Erythroblast (primary cell): ENCODE results near the gene LGALS8.
"Not testable (repeated sequence)": the region's sequence is repeated elsewhere in the genome, so short reads cannot be mapped to it uniquely, and the experiment has no call there.

Source experiments
- DNase-seq, 2 experiments: peaks; one replicate each; lab custom pipeline; 2025; lab: John Stamatoyannopoulos, UW
- GATA1 ChIP-seq: IDR thresholded peaks from 2 replicates; pipeline ENCODE4 v1.6.1; 2011; ENCODE audit warnings: low read depth, mild to moderate bottlenecking, control low read depth, low read length, moderate library complexity
- POLR2A ChIP-seq: IDR thresholded peaks from 2 replicates; pipeline ENCODE4 v1.6.1; 2011; ENCODE audit warnings: mild to moderate bottlenecking, low read length

Gene LGALS8

DNA sequence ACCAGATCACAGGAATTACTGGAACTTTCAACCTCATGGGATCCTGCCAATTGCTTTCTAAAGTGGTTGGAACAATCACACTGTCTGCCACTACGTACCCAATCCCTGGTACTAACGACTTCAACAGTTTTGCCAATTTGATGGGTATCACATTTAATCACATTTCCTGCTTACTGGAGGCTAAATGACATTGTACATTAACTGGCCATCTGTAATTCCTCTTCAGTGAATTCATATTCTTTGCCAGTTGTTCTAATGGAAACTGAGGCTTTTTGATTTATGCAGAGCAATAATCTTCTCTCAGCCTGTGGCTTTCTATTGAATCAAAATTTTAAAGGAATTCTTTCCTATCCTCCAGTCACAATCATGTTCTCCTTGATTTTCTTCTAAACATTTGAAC is 38.2 kb downstream of the LGALS8 start:
- TF ChIP-seq POLR2A (no peak), GATA1 (no peak)
- DNase-seq, result no peak

DNA sequence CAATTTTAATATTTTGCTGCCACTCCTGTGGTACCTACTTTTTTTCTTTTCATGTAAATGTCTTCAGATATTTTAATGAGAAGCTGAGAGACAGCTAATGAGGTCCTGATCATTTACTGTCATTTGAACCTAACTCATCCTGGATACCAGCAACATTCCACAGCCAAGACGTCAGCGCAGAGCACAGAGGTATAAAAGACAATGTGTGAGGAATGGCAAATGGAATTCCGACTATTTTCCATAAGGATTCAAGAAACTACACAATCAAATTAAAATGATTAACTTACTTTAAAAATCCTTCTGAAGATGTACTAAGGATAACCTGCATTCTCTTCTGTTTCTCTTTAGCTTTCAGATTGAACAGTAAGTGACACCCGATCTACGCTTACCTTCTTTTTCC is 41.7 kb downstream of the LGALS8 start:
- TF ChIP-seq POLR2A, result no peak
- TF ChIP-seq GATA1, result no peak
- no peak for DNase-seq

DNA sequence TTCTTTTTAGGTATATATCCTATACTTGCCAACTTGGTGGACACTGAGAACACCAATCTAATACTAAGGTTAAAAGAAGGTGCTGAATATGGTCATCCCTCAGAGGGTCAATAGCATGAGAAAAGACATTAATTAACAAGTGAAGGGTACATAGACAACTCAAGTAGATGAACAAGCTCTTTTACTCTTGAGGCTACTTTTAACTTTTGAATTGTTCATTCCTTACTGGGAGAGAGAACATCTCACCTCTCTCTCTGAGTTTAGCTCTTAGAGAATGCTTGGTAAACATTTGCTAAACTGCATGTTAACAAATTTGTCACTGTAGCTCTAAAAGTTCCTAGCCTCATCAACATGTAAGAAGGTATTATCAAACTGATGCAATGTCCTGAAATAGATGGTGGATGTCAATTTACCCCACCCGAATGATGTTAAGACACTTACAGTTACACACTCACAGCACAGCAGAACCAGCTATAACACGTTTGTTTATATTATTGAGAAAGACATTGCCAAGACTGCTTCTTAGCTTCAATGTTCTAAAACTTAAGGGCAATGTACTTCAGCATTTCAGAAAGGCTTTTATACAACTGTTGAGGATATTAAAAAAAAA is 44.6 kb downstream of the LGALS8 start:
- TF ChIP-seq POLR2A (peak; percentile 40), GATA1 (no peak)
- DNase-seq, result peak; percentile 89 to 94

DNA sequence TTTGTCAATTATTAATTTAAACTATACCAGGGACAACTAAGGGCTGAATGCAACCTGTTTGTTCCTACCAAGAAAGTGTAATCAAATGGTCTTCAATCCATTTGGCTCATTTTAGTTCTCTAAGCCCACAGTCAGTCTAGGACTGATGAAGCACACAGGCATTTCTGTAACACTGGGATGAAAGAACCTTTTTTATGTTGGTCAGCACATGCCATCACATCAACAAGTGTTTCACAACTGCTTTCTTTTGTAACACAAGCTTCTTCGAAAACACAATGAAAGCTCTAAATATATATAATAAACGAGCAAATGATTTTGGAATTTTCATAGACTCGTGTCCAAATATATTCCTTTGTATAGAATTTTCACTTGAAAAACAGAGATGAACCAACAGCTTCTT is 51.7 kb downstream of the LGALS8 start:
- no peak for DNase-seq
- TF ChIP-seq POLR2A, result no peak
- TF ChIP-seq GATA1, result no peak

DNA sequence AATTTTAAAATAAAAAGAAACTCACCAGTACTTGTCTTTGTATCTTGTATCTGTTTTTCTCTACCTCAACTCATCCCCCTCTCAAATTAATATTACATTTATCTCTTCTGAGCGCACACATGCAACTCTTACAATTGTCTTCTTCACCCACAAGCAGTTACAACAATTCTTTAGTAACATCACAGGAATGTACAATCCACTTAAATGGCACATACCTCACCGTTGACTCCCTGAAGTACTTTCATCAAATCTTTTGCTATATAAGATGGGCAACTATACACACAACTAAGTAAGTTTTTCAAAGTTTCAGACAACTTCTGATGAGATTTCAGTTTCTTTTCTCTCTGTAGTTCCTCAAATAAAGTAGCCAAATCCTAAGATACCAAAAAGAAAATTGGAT is 52.2 kb downstream of the LGALS8 start:
- TF ChIP-seq POLR2A (no peak), GATA1 (no peak)
- no peak for DNase-seq

DNA sequence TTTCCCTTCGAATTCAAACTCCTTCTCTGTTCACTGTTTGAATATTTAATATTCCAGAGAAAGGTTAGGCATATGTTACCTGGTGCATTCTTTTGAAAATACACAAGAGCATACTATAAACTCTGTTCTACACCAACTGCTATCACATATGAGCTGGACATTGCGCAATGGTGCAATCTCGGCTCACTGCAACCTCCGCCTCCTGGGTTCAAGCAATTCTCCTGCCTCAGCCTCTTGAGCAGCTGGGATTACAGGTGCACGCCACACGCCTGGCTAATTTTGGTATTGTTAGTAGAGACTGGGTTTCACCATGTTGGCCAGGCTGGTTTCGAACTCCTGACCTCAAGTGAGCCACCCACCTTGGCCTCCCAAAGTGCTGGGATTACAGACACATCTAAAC is 53.3 kb downstream of the LGALS8 start:
- DNase-seq, result not testable (repeated sequence)

DNA sequence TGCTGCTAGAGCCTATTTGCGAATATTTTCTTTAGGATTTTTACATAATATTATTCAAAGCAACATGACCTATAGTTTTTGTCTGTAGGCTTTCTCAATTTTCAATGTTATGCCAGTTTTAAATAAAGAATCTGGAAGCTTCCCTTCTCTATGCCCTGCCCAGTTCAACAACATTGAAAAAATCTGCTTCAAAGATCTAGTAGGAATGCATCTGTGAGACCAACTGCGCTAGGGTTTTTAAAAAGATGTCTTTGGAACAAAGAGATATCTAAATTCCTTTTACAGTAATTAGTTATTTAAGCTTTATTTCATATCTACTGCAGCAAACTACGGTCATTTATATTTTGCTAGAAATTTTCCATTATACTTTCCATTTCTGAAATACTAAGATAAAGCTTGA is 54.9 kb downstream of the LGALS8 start:
- TF ChIP-seq GATA1 (no peak), POLR2A (no peak)
- no peak for DNase-seq

DNA sequence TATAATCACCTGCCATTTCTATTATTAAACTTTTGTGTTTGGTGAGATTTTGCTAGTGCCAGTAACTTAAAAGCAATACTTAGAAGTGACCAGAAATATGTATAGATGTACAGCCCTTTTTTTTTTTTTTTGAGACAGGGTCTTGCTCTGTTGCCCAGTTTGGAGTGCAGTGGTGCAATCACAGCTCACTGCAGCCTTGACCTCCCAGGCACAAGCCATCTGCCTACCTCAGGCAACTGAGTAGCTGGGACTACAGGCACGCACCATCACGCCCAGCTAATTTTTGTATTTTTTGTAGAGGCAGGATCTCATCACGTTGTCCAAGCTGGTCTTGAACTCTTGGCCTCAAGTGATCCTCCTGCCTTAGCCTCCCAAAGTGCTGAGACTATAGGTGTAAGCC is 56.6 kb downstream of the LGALS8 start:
- DNase-seq, result not testable (repeated sequence)

DNA sequence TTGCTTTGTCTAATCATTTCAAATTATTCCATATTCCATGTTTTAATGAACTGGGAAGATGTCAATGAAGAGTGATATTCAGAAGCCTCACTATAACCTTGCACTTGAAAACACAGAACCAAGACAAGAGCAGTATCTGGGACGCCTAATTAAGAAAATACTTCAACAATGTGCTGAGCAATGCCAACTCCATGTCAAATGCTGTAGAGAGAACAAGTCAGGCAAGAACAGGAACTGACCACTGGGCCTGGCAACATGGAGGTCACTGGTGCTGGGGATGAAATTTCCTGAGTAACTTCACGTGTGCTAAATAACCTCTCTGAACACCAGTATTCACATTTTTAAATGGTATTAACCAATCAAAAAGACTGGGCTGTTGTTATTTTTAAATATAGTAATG is 57.7 kb downstream of the LGALS8 start:
- no peak for TF ChIP-seq GATA1
- no peak for TF ChIP-seq POLR2A
- no peak for DNase-seq

DNA sequence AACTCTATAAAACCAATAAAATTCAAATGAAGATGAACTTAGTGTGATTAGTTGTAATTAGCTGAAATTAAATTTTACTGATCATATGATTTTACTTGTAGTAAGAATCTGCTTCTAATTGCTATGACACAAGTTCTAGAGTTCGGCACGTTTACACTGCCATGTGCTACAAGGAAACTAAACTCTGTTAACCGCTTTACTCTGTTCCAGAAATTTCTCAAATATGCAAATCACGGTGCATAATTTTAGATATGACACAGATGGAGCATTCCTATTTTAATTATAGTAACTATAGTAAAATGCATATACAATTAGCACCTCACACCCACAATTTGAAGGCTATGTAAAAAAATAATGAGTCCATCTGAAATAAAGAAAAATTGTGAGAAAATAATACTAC is 65.7 kb downstream of the LGALS8 start:
- no peak for TF ChIP-seq GATA1
- TF ChIP-seq POLR2A, result no peak
- DNase-seq, result no peak

DNA sequence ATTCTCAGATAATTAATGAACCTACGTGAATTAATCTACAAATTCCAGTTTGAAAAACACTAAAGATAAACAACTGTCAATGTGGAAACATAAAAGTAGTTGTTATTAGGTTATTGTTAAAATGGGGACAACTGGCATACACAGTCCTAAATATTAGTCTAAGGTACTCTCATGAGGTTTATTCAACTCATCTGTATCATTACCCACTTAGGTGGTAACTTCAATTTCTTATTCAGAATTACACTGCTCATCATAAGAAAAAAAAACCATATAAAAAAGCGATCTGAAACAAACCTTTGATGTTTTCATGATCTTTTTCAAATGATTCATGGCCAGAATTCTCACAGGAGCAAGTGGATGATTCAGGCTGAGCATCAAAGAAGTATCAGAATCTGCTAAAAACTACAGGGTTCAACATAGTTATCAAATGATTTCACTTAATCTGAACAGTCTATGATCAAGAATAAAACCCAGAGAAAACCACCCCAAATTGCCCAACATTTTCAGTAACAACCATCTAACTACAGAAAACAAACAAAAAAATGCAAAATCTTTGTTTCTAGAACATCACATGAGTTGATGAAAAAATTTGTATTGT is 66.9 kb downstream of the LGALS8 start:
- no peak for DNase-seq
- no peak for TF ChIP-seq POLR2A
- TF ChIP-seq GATA1, result no peak

DNA sequence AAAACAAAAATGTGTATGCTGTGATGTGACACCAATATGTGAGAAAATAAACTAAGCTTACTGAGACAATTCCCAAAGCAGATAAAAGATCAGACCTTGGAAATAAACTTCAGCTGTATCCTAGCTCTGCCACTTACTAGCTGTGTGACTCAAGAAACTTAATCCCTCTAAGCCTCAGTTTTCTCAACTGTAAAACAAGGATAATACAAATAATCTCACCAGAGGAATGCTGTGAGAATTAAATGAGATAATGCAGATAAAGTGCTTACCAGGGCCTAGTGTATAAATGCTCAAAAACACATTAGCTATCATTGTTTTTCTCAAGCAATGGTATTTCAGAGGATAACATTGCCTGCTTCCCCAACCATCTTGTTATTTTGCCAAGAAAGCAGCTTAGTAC is 78.4 kb downstream of the LGALS8 start:
- TF ChIP-seq POLR2A (no peak), GATA1 (no peak)
- DNase-seq, result no peak
